K562 (cell line): ENCODE measurements around the gene EZH1. TPM values are rescaled to one million over a fixed set of nuclear protein-coding genes. Genes with fewer than 3 reads are reported as not detected.
A peak's percentile ranks its signal among the peaks of the same experiment; 100 is the strongest.

ENCODE experiments used
- ARID4B ChIP-seq: sonication (generic); formaldehyde crosslinking; IDR thresholded peaks from 2 replicates; pipeline ENCODE4 v1.8.0; 2022; ENCODE audit warnings: mild to moderate bottlenecking, missing genetic modification reagents
- BCL6 ChIP-seq: fragments of 250-450 bp; sonication (Bioruptor Pico); IDR thresholded peaks from 2 replicates; pipeline ENCODE4 v1.4.0; 2020
- CBX5 ChIP-seq: IDR thresholded peaks from 2 replicates; pipeline ENCODE4 v1.6.1; 2014; ENCODE audit warnings: low read depth, borderline replicate concordance
- CCAR2 ChIP-seq: fragments of 200-400 bp; formaldehyde crosslinking; IDR thresholded peaks from 2 replicates; pipeline ENCODE4 v1.6.1; 2017; ENCODE audit warnings: mild to moderate bottlenecking, low read depth, low read length
- EGR1 ChIP-seq: fragments of 450-650 bp; conservative IDR thresholded peaks from 2 replicates; pipeline ENCODE4 v1.6.1; 2017; ENCODE audit warnings: mild to moderate bottlenecking
- PKNOX1 ChIP-seq: fragments of 450-650 bp; IDR thresholded peaks from 2 replicates; pipeline ENCODE4 v1.6.1; 2016
- STAT6 ChIP-seq: sonication (generic); formaldehyde crosslinking; IDR thresholded peaks from 2 replicates; pipeline ENCODE4 v1.8.1; 2023; ENCODE audit warnings: mild to moderate bottlenecking, missing genetic modification reagents
- ZC3H8 ChIP-seq: fragments of 450-650 bp; IDR thresholded peaks from 2 replicates; pipeline ENCODE4 v1.6.1; 2017
- polyA plus RNA-seq, 8 experiments: library from polyadenylated mRNA; depleted of rRNA in 4 of 8; stranded (reverse) in 5 of 8; unstranded in 3 of 8; fragments of >200 nt; fragmentation: Nextera tagmentation in 2 of 8; fragmentation: Illumina TruSeq in 1 of 8; extraction: Ambion mirVana in 2 of 8; extraction: Trizol in 1 of 8; gene quantifications; 2 replicates each; pipeline versions ENCODE4 v1.2.1 to v1.2.3, GENCODE V29; 2011 to 2014; ENCODE audit warnings: inconsistent platforms in 1 of 8, missing spikeins in 1 of 8
- total RNA-seq, 7 experiments: library from RNA; depleted of rRNA in 6 of 7; stranded (reverse); fragments of >200 nt in 6 of 7; fragmentation: Illumina TruSeq in 2 of 7; extraction: Trizol in 2 of 7; gene quantifications; 2 replicates each; pipeline versions ENCODE4 v1.2.1 to v1.2.3, GENCODE V29; 2011 to 2021; ENCODE audit warnings: low replicate concordance in 1 of 7
- TF ChIP-seq, protein P1 (sequence below), 2 experiments: IDR thresholded peaks in 1 of 2; conservative IDR thresholded peaks in 1 of 2; 2 replicates each; pipeline ENCODE4 v1.6.1; 2016; ENCODE audit warnings: low read depth in 2 of 2, mild to moderate bottlenecking in 1 of 2, missing compliant biosample characterization in 1 of 2, missing genetic modification characterization in 1 of 2, moderate library complexity in 1 of 2

Gene EZH1
- total and polyA plus RNA-seq, 9 of the 15 experiments (the other 6 are each of a cell fraction or from before 2014, with no cell fraction given): 8.6 to 40.8 (median 22.9) TPM

DNA sequence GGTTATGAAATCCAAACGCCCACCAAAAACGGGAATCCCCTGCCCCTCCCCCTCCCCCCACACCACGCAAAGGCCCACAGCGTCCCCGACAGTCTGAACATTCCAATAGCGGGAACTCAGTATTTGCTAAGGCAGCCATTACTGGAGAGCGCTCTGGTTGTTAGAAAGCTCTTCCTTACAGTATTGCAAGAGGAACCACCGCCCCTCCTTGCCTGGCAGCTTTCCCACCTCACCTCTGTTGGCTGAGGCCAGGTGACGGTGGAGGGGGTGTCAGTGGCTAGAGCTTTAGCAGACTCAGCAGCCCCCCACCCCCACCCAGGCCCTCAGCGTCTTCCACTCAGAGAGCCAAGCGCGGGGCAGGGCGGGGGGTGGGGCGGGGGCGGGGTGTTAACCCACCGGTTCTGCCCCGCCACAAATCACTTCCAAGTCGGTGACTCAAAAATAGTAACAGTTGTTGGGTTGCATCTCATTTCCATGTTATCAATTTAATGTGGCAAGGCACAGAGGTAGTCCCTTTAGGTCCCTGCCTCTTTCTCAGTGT is 65.8 kb downstream of the EZH1 start (continued):
- TF ChIP-seq ARID4B (CRISPR knock-in tag) (no peak), CBX5 (no peak), STAT6 (CRISPR knock-in tag) (no peak), PKNOX1 (peak; percentile 62), BCL6 (no peak), CCAR2 (no peak), EGR1 (0 out of 2 replicates have a peak, but pooled peaks have one; percentile 27), ZC3H8 (no peak)
- TF ChIP-seq, protein P1, sequence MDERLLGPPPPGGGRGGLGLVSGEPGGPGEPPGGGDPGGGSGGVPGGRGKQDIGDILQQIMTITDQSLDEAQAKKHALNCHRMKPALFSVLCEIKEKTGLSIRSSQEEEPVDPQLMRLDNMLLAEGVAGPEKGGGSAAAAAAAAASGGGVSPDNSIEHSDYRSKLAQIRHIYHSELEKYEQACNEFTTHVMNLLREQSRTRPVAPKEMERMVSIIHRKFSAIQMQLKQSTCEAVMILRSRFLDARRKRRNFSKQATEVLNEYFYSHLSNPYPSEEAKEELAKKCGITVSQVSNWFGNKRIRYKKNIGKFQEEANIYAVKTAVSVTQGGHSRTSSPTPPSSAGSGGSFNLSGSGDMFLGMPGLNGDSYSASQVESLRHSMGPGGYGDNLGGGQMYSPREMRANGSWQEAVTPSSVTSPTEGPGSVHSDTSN (CRISPR knock-in tag; IDR thresholded peaks at IDR 0.05; ENCODE audit: low read depth): no peak
- TF ChIP-seq, protein P1 (tag; conservative IDR thresholded peaks at IDR 0.05; ENCODE audit: low read depth): 0 out of 2 replicates have a peak, but pooled peaks have one; percentile 9
